ENCODE data around the gene AGER.
"Not testable (repeated sequence)": the region's sequence is repeated elsewhere in the genome, so short reads cannot be mapped to it uniquely, and the experiment has no call there.

Gene AGER

GRCh38 chr6:32148289-32149091 lies 35.6 kb downstream of the AGER start:
- DNase-seq (ENCODE audit: low read depth): peak; percentile 55

GRCh38 chr6:32147401-32148132 lies 36.5 kb downstream of the AGER start:
- no peak for DNase-seq (ENCODE audit: low read depth)

- no peak for DNase-seq (ENCODE audit: low read depth)
Observed at GRCh38 chr6:32146687-32147086, 37.4 kb downstream of the AGER start.

GRCh38 chr6:32146287-32146686 lies 37.8 kb downstream of the AGER start:
- DNase-seq (ENCODE audit: low read depth): no peak

- DNase-seq (ENCODE audit: low read depth): not testable (repeated sequence)
Observed at GRCh38 chr6:32144238-32144637, 39.8 kb downstream of the AGER start.

GRCh38 chr6:32140420-32141046 lies 43.5 kb downstream of the AGER start:
- DNase-seq (ENCODE audit: low read depth): no peak

GRCh38 chr6:32139590-32139989 lies 44.5 kb downstream of the AGER start:
- no peak for DNase-seq (ENCODE audit: low read depth)

- DNase-seq (ENCODE audit: low read depth): no peak
Observed at GRCh38 chr6:32137454-32137853, 46.6 kb downstream of the AGER start.

GRCh38 chr6:32133786-32134185 lies 50.3 kb downstream of the AGER start:
- no peak for DNase-seq (ENCODE audit: low read depth)

GRCh38 chr6:32132110-32132509 lies 51.9 kb downstream of the AGER start:
- no peak for DNase-seq (ENCODE audit: low read depth)

- DNase-seq (ENCODE audit: low read depth): no peak
Observed at GRCh38 chr6:32131439-32131948, 52.6 kb downstream of the AGER start.

Measured in activated gamma-delta T cell treated with anti-CD3 and anti-CD28 coated beads, Interleukin-2, amount 50 U/mL, for 16 hours (primary cell).